HepG2 (cell line): ENCODE measurements around the gene PCNA. TPM values are rescaled to one million over a fixed set of nuclear protein-coding genes. Genes with fewer than 3 reads are reported as not detected.

Experiments used
- ATAC-seq: fragments of 200-7000 bp; cut with Tn5 transposase; 3 replicates; pipeline ENCODE4 v1.9.1; 2020; ENCODE audit warnings: mild to moderate bottlenecking, moderate library complexity
- BruUV-seq: library from RNA; stranded (reverse); fragments of 400-500 nt; replicated peaks from 2 replicates; lab custom pipeline; 2021; lab: Mats Ljungman, UMichigan
- CTCF ChIA-PET: fragments of 300-600 bp; formaldehyde crosslinking; extraction: SDS; loops from one replicate; lab custom pipeline; 2021; ENCODE audit warnings: low total read pairs, inconsistent platforms, low intra/inter-chr PET ratio; lab: Yijun Ruan, JAX
- POLR2A ChIA-PET: fragments of 350-600 bp; sonication (Branson Sonifier 250); formaldehyde crosslinking; loops from one replicate; lab custom pipeline; 2020; ENCODE audit warnings: antibody characterized with exemption, inconsistent platforms; lab: Yijun Ruan, JAX
- DNase-seq: peaks from one replicate; pipeline ENCODE4 v3.0.0-alpha.2; 2015; ENCODE audit warnings: low spot score
- FAIRE-seq: peaks from 3 replicates; lab custom pipeline; 2011; peaks lifted over from hg19 to GRCh38; lab: Jason Lieb, UNC
- H2AFZ ChIP-seq: one replicate; pipeline ENCODE4 v1.6.1; 2011; ENCODE audit warnings: low read length, inconsistent platforms
- H3K27ac ChIP-seq: fragments of 300-600 bp; 3 replicates; pipeline ENCODE4 v1.8.0; 2011; ENCODE audit warnings: mixed run types, mild to moderate bottlenecking, mixed read lengths, low read length, inconsistent platforms; ENCODE audit not compliant: insufficient read depth; ENCODE audit errors: extremely low read length
- H3K27me3 ChIP-seq, 2 experiments: fragments of 200-600 bp in 1 of 2; 2 replicates in 1 of 2; 3 replicates in 1 of 2; pipeline versions ENCODE4 v1.6.0 to v1.8.0; 2011; ENCODE audit warnings: low read length in 2 of 2, mild to moderate bottlenecking in 2 of 2, moderate library complexity in 2 of 2, inconsistent platforms in 1 of 2; ENCODE audit not compliant: insufficient read depth in 2 of 2, control insufficient read depth in 1 of 2
- H3K36me3 ChIP-seq, 2 experiments: fragments of 200-600 bp in 1 of 2; replicated peaks in 1 of 2; 2 replicates in 1 of 2; 3 replicates in 1 of 2; pipeline versions ENCODE4 v1.5.1 to v1.8.0; 2011; ENCODE audit warnings: low read length in 2 of 2, inconsistent platforms in 1 of 2; ENCODE audit not compliant: insufficient read depth in 2 of 2, control insufficient read depth in 1 of 2
- H3K4me1 ChIP-seq: 2 replicates; pipeline ENCODE4 v1.5.1; 2012; ENCODE audit warnings: low read length, inconsistent platforms; ENCODE audit not compliant: insufficient read depth
- H3K4me2 ChIP-seq: 2 replicates; pipeline ENCODE4 v1.6.0; 2011; ENCODE audit warnings: low read depth, low read length, inconsistent platforms
- H3K4me3 ChIP-seq, 3 experiments: fragments of 200-600 bp in 1 of 3; sonication (generic), shearing (Covaris generic) in 1 of 3; replicated peaks in 1 of 3; 2 replicates each; pipeline ENCODE4 v1.5.1; 2011 to 2016; ENCODE audit warnings: low read length in 3 of 3, inconsistent platforms in 2 of 3, low read depth in 2 of 3, mild to moderate bottlenecking in 2 of 3, control low read depth in 1 of 3, mixed read lengths in 1 of 3; ENCODE audit not compliant: insufficient read depth in 1 of 3
- H3K79me2 ChIP-seq: one replicate; pipeline ENCODE4 v1.6.1; 2011; ENCODE audit warnings: low read length, inconsistent platforms; ENCODE audit not compliant: insufficient read depth
- H3K9ac ChIP-seq: 2 replicates; pipeline ENCODE4 v1.6.0; 2011; ENCODE audit warnings: mild to moderate bottlenecking, low read depth, low read length, inconsistent platforms; ENCODE audit not compliant: insufficient read depth
- H3K9me3 ChIP-seq: 2 replicates; pipeline ENCODE4 v1.5.1; 2012; ENCODE audit warnings: mild to moderate bottlenecking, low read length
- H4K20me1 ChIP-seq: 2 replicates; pipeline ENCODE4 v1.6.0; 2011; ENCODE audit warnings: inconsistent platforms, mild to moderate bottlenecking, low read length, moderate library complexity; ENCODE audit not compliant: insufficient read depth
- HDAC2 ChIP-seq: sonication (generic); formaldehyde crosslinking; IDR thresholded peaks from 2 replicates; pipeline ENCODE4 v1.4.0; 2020; ENCODE audit warnings: missing genetic modification reagents
- MYNN ChIP-seq: sonication (generic); formaldehyde crosslinking; IDR thresholded peaks from 2 replicates; pipeline ENCODE4 v1.4.0; 2020; ENCODE audit warnings: mild to moderate bottlenecking, low read depth, missing genetic modification reagents
- NFE2L2 ChIP-seq: fragments of 150-350 bp; IDR thresholded peaks from 2 replicates; pipeline ENCODE4 v1.6.1; 2014; ENCODE audit warnings: low read length
- NFIC ChIP-seq: IDR thresholded peaks from 2 replicates; pipeline ENCODE4 v1.6.1; 2012; ENCODE audit warnings: mild to moderate bottlenecking, low read length, inconsistent platforms
- REPIN1 ChIP-seq: sonication (generic); formaldehyde crosslinking; IDR thresholded peaks from 2 replicates; pipeline ENCODE4 v1.8.0; 2022; ENCODE audit warnings: missing genetic modification reagents, low read depth, mild to moderate bottlenecking, borderline replicate concordance
- REST ChIP-seq, 2 experiments: IDR thresholded peaks; 2 replicates each; pipeline ENCODE4 v1.6.1; 2011 to 2012; ENCODE audit warnings: low read length in 2 of 2, borderline replicate concordance in 1 of 2, low read depth in 1 of 2, mild to moderate bottlenecking in 1 of 2, moderate library complexity in 1 of 2
- SMARCE1 ChIP-seq: fragments of 450-650 bp; IDR thresholded peaks from 2 replicates; pipeline ENCODE4 v1.6.1; 2017; ENCODE audit warnings: borderline replicate concordance
- ZFP36L1 ChIP-seq: sonication (generic); formaldehyde crosslinking; IDR thresholded peaks from 2 replicates; pipeline ENCODE4 v1.8.0; 2022; ENCODE audit warnings: mild to moderate bottlenecking, missing genetic modification reagents, moderate library complexity
- ZNF17 ChIP-seq: sonication (generic); formaldehyde crosslinking; IDR thresholded peaks from 2 replicates; pipeline ENCODE4 v1.5.0; 2020; ENCODE audit warnings: mild to moderate bottlenecking, missing genetic modification reagents
- ZNF180 ChIP-seq: sonication (generic); formaldehyde crosslinking; IDR thresholded peaks from 2 replicates; pipeline ENCODE4 v1.4.0; 2020; ENCODE audit warnings: low read depth, missing genetic modification reagents, borderline replicate concordance
- ZNF205 ChIP-seq: IDR thresholded peaks from 2 replicates; pipeline ENCODE4 v1.6.1; 2018; ENCODE audit warnings: missing biosample characterization, missing genetic modification reagents
- ZNF292 ChIP-seq: sonication (generic); formaldehyde crosslinking; IDR thresholded peaks from 2 replicates; pipeline ENCODE4 v1.8.1; 2022; ENCODE audit warnings: mild to moderate bottlenecking, low read depth, missing genetic modification reagents, borderline replicate concordance
- ZNF768 ChIP-seq: sonication (generic); formaldehyde crosslinking; IDR thresholded peaks from 2 replicates; pipeline ENCODE4 v1.4.0; 2020; ENCODE audit warnings: missing genetic modification reagents
- ZNF780A ChIP-seq: sonication (generic); formaldehyde crosslinking; IDR thresholded peaks from 2 replicates; pipeline ENCODE4 v1.8.0; 2022; ENCODE audit warnings: mild to moderate bottlenecking, missing genetic modification reagents, moderate library complexity
- WGBS: methylation state at CpG from one replicate; pipeline ENCODE4 v1.1.6; 2017; ENCODE audit warnings: low lambda C conversion rate; 5-methylcytosine and 5-hydroxymethylcytosine counted together
- in situ Hi-C: cut with HindIII; loops from 2 replicates; pipeline ENCODE4 v1.10.0; 2017; ENCODE audit warnings: low pct_unique_long_range_greater_than_20kb; ENCODE audit not compliant: extremely low pct_ligation_motif_present
- intact Hi-C: fragments of 100-400 bp; cut with micrococcal nuclease; formaldehyde crosslinking; loops from one replicate; pipeline ENCODE4 v1.10.0; 2022; ENCODE audit not compliant: unreplicated experiment
- polyA plus RNA-seq, 8 experiments: library from polyadenylated mRNA; depleted of rRNA in 3 of 8; stranded (reverse) in 7 of 8; unstranded in 1 of 8; fragments of >200 nt; fragmentation: Illumina TruSeq in 4 of 8; extraction: Trizol in 4 of 8; gene quantifications; 2 replicates each; pipeline versions ENCODE4 v1.2.1 to v1.2.3, GENCODE V29; 2011 to 2016; ENCODE audit warnings: low read depth in 4 of 8, missing spikeins in 1 of 8, mixed read lengths in 1 of 8; ENCODE audit not compliant: insufficient read depth in 1 of 8
- total RNA-seq, 5 experiments: library from RNA; depleted of rRNA; stranded (reverse); fragments of >200 nt; fragmentation: Illumina TruSeq; extraction: Trizol; gene quantifications; 2 replicates each; pipeline ENCODE4 v1.2.3, GENCODE V29; 2016; ENCODE audit warnings: low read depth in 1 of 5
- TF ChIP-seq, protein P1 (sequence below): IDR thresholded peaks from 2 replicates; pipeline ENCODE4 v1.6.1; 2016
- TF ChIP-seq, protein P2 (sequence below): sonication (generic); formaldehyde crosslinking; IDR thresholded peaks from 2 replicates; pipeline ENCODE4 v1.5.0; 2020; ENCODE audit warnings: mild to moderate bottlenecking, missing genetic modification reagents

PCNA gene
- total and polyA plus RNA-seq, 2 of the 13 experiments (the other 11 are each of a cell fraction or from before 2014, with no cell fraction given) = 229 to 655 TPM

DNA sequence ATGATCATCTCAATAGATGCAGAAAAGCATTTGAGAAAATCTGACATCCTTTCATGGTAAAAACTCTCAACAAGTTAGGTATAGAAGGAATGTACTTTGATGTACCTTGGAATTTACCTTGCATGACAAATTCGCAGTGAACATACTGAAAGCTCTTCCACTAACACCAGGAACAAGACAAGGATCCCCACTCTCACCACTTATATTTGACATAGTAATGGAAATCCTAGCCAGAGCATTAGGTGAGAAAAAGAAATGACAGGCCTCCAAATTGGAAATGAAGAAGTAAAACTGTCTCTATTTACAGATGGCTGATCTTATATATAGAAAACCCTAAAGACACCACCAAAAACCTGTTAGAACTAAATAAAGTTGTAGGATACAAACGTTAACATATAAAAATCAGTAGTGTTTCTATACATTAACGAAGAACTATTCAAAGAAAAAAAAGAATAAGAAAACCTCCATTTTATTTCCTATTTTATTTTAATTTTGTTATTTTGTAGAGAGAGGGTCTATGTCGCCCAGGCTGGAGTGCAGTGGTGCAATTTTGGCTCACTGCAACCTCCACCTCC is 26.9 kb downstream of the PCNA start:
- TF ChIP-seq REST (IDR thresholded peaks at IDR 0.05; ENCODE audit: borderline replicate concordance in 1 of 2, low read depth in 1 of 2, low read length in 2 of 2) = no peak
- TF ChIP-seq NFE2L2 = no peak
- no peak for TF ChIP-seq ZNF180 (CRISPR knock-in tag)
- TF ChIP-seq SMARCE1 = no peak
- TF ChIP-seq REPIN1 = no peak
- TF ChIP-seq ZNF780A (CRISPR knock-in tag) = no peak
- TF ChIP-seq, protein P1, sequence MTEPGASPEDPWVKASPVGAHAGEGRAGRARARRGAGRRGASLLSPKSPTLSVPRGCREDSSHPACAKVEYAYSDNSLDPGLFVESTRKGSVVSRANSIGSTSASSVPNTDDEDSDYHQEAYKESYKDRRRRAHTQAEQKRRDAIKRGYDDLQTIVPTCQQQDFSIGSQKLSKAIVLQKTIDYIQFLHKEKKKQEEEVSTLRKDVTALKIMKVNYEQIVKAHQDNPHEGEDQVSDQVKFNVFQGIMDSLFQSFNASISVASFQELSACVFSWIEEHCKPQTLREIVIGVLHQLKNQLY (CRISPR knock-in tag) = no peak
- TF ChIP-seq ZNF205 = no peak
- TF ChIP-seq, protein P2, sequence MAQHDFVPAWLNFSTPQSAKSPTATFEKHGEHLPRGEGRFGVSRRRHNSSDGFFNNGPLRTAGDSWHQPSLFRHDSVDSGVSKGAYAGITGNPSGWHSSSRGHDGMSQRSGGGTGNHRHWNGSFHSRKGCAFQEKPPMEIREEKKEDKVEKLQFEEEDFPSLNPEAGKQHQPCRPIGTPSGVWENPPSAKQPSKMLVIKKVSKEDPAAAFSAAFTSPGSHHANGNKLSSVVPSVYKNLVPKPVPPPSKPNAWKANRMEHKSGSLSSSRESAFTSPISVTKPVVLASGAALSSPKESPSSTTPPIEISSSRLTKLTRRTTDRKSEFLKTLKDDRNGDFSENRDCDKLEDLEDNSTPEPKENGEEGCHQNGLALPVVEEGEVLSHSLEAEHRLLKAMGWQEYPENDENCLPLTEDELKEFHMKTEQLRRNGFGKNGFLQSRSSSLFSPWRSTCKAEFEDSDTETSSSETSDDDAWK (CRISPR knock-in tag) = no peak
- no peak for TF ChIP-seq ZNF768
- TF ChIP-seq ZFP36L1 (CRISPR knock-in tag) = no peak
- no peak for TF ChIP-seq ZNF292
- TF ChIP-seq MYNN (CRISPR knock-in tag) = no peak
- no peak for TF ChIP-seq ZNF17 (CRISPR knock-in tag)
- no peak for TF ChIP-seq NFIC
- no peak for TF ChIP-seq HDAC2 (CRISPR knock-in tag)
- DNase-seq (no peak), ATAC-seq (no peak), FAIRE-seq (no peak)
- Histone ChIP-seq H2AFZ (no peak overlapping the region), H3K4me1 (no peaks in the 10 kb centered on the region), H3K9ac (no peak overlapping the region), H4K20me1 (no peaks in the 10 kb centered on the region), H3K4me3 (no peak overlapping the region), H3K4me2 (no peak overlapping the region), H3K27me3 (no peaks in the 10 kb centered on the region), H3K36me3 (peaks cover 2 to 14% of the 10 kb centered on the region in 2 experiments; a peak in 3 of 5 replicates), H3K79me2 (no peaks in the 10 kb centered on the region), H3K9me3 (no peaks in the 10 kb centered on the region), H3K27ac (no peak overlapping the region)
- CTCF ChIA-PET = no interaction called here
- intact Hi-C loops = no loop called here
- POLR2A ChIA-PET = no interaction called here
- WGBS = 94% methylated on average over 4 of the region's 4 CpGs
- in situ Hi-C loops = loop anchor here (10.0 kb wide), 1 partner anchor 488 kb away; no protein-coding TSS in a partner anchor
- no TSS peak for BruUV-seq
